22Rv1 (cell line): Measurements from ENCODE around the gene HS3ST3A1.

ENCODE experiments used
- H3K27ac ChIP-seq: fragments of 450-650 bp; 2 replicates; pipeline ENCODE4 v1.5.1; 2017
- CTCF ChIP-seq: fragments of 450-650 bp; IDR thresholded peaks from 2 replicates; pipeline ENCODE4 v1.5.1; 2017; ENCODE audit warnings: mild to moderate bottlenecking
- ZFX ChIP-seq: fragments of 450-650 bp; IDR thresholded peaks from 2 replicates; pipeline ENCODE4 v1.6.1; 2017; ENCODE audit warnings: antibody characterized with exemption, borderline replicate concordance

The HS3ST3A1 gene

DNA sequence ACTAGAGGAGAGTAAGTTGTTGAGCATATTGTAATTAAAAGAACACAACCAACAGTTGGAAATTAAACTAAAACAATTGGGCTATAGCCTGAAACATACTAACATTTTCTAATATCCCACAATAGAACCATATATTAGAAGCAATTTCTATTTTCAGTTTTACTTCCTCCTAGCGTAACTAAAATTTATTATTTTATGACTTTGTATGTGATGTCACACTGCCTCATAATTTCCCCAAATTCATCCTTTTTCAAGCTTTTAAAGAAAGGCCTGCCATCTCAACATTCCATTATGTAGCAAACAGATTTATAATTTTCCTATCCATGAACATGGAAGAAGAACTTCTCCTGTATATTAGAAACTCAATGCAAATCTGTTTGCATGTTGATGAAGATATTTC is 110.2 kb downstream of the HS3ST3A1 start:
- no peak overlapping the region for H3K27ac ChIP-seq
- TF ChIP-seq ZFX (no peak), CTCF (no peak)

- no peak overlapping the region for H3K27ac ChIP-seq
- TF ChIP-seq CTCF (no peak), ZFX (no peak)
Measured at GRCh38 chr17:13490906-13491482, 110.7 kb downstream of the HS3ST3A1 start.

DNA sequence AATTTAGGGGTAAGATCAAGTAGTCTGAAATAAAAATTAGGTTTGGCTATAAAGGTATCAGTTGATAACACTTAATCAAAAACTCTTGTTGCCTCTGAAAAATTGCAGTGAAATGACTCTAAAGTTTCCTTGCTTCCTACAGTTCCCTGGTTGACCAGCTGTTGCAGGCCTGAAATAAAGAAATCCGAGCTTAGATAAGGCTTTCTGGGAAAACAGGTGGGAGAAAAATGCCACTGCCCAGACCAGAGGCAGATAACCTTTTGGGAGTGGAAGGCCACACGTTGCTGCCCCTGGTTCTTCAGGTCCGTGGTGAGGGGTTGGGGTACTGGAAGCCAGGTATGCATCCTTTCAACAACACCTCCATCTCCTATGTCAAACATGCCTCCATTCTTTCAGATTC is 111.3 kb downstream of the HS3ST3A1 start:
- TF ChIP-seq CTCF = no peak
- TF ChIP-seq ZFX = no peak
- H3K27ac ChIP-seq = no peak overlapping the region

- TF ChIP-seq CTCF = no peak
- H3K27ac ChIP-seq = no peak overlapping the region
Measured at GRCh38 chr17:13485327-13485726, 116.4 kb downstream of the HS3ST3A1 start.

DNA sequence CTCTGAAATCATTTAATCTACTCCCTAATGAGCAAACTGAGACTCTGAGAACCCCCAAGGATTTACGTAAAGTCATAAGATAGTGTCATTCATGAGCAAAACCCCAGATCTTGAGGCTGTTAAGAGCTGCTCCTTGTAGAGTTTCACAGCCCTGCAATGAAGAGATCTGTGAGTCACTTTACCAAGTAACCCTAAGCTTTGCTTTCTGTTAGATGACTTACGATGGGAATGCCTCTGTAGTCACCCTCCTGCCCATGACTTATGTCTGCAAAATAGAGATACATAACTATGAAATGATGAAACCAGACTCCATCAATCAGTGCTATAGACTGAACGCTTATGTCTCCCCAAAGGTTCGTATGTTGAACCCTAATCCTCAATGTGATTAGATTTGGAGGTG is 117.7 kb downstream of the HS3ST3A1 start:
- no peak overlapping the region for H3K27ac ChIP-seq
- TF ChIP-seq ZFX = no peak
- no peak for TF ChIP-seq CTCF

- no peak overlapping the region for H3K27ac ChIP-seq
- no peak for TF ChIP-seq ZFX
- TF ChIP-seq CTCF = no peak
Measured at GRCh38 chr17:13480877-13481276, 120.9 kb downstream of the HS3ST3A1 start.

DNA sequence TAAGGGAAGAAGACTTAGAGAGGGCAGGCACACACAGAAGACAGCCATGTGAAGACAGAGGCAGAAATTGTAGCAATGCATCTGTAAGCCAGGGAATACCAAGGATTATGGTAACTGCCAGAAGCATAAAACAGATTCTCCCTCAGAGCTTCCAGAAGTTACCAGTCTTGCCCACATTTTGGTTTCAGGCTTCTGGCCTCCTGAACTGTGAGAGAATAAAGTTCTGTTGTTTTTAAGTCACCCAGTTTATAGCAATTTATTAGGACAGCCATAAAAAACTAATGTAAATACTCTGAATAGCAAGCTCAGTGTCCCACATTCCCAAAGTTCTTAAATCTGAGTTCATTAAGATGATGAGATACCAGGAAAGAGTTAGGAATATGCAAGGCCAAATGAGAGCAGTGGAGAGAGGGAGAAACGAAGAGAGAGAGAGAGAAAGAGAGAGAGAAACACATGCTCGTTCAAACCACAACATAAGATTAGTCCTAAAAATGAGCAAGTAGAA is 123.4 kb downstream of the HS3ST3A1 start:
- H3K27ac ChIP-seq = no peak overlapping the region
- no peak for TF ChIP-seq ZFX
- TF ChIP-seq CTCF = no peak
